ENCODE measurements around the gene SHANK2.

Gene SHANK2

GRCh38 chr11:71202966-71203365, 49.4 kb downstream of the SHANK2 start:
- DNase-seq (ENCODE audit: low read depth in 1 of 2, low spot score in 1 of 2) = no peak

GRCh38 chr11:71202598-71202944, 49.8 kb downstream of the SHANK2 start:
- no peak for DNase-seq (ENCODE audit: low read depth in 1 of 2, low spot score in 1 of 2)
